HepG2 (cell line): ENCODE measurements around the gene ANGPTL2. TPM values are rescaled to one million over a fixed set of nuclear protein-coding genes. Genes with fewer than 3 reads are reported as not detected.

Source experiments
- ATF7 ChIP-seq, 2 experiments: fragments of 450-650 bp in 1 of 2; sonication (generic) in 1 of 2; formaldehyde crosslinking in 1 of 2; IDR thresholded peaks; 2 replicates each; pipeline versions ENCODE4 v1.4.0 to v1.6.1; 2016 to 2020; ENCODE audit warnings: antibody characterized with exemption in 1 of 2, mild to moderate bottlenecking in 1 of 2, missing genetic modification reagents in 1 of 2
- CREM ChIP-seq, 2 experiments: sonication (generic) in 1 of 2; formaldehyde crosslinking in 1 of 2; IDR thresholded peaks; 2 replicates each; pipeline versions ENCODE4 v1.4.0 to v1.6.1; 2016 to 2020; ENCODE audit warnings: antibody characterized with exemption in 1 of 2, mild to moderate bottlenecking in 1 of 2, missing genetic modification reagents in 1 of 2
- FOSL2 ChIP-seq: sonication (generic); formaldehyde crosslinking; IDR thresholded peaks from 2 replicates; pipeline ENCODE4 v1.4.0; 2020; ENCODE audit warnings: missing genetic modification reagents
- HNRNPL ChIP-seq: fragments of 200-400 bp; formaldehyde crosslinking; IDR thresholded peaks from 2 replicates; pipeline ENCODE4 v1.6.1; 2017; ENCODE audit warnings: mild to moderate bottlenecking, low read depth, low read length
- IKZF1 ChIP-seq: fragments of 450-650 bp; IDR thresholded peaks from 2 replicates; pipeline ENCODE4 v1.7.1; 2016
- SNAPC2 ChIP-seq: sonication (generic); formaldehyde crosslinking; IDR thresholded peaks from 2 replicates; pipeline ENCODE4 v1.8.1; 2022; ENCODE audit warnings: mild to moderate bottlenecking, missing genetic modification reagents
- ZNF230 ChIP-seq: sonication (generic); formaldehyde crosslinking; IDR thresholded peaks from 2 replicates; pipeline ENCODE4 v1.4.0; 2020; ENCODE audit warnings: mild to moderate bottlenecking, missing genetic modification reagents
- ZNF235 ChIP-seq: sonication (generic); formaldehyde crosslinking; IDR thresholded peaks from 2 replicates; pipeline ENCODE4 v1.8.1; 2023; ENCODE audit warnings: mild to moderate bottlenecking, missing genetic modification reagents, borderline replicate concordance
- ZNF557 ChIP-seq: sonication (generic); formaldehyde crosslinking; IDR thresholded peaks from 2 replicates; pipeline ENCODE4 v1.4.0; 2020; ENCODE audit warnings: missing genetic modification reagents
- ZNF644 ChIP-seq: IDR thresholded peaks from 2 replicates; pipeline ENCODE4 v1.6.1; 2016; ENCODE audit warnings: low read depth
- ZNF670 ChIP-seq: sonication (generic); formaldehyde crosslinking; IDR thresholded peaks from 2 replicates; pipeline ENCODE4 v1.8.0; 2022; ENCODE audit warnings: mild to moderate bottlenecking, missing genetic modification reagents, borderline replicate concordance
- ZNF720 ChIP-seq: sonication (generic); formaldehyde crosslinking; IDR thresholded peaks from 2 replicates; pipeline ENCODE4 v1.4.0; 2020; ENCODE audit warnings: missing genetic modification reagents
- ZNF749 ChIP-seq: sonication (generic); formaldehyde crosslinking; IDR thresholded peaks from 2 replicates; pipeline ENCODE4 v1.8.0; 2022; ENCODE audit warnings: mild to moderate bottlenecking, missing genetic modification reagents, moderate library complexity, borderline replicate concordance
- ZSCAN25 ChIP-seq: sonication (generic); formaldehyde crosslinking; IDR thresholded peaks from 2 replicates; pipeline ENCODE4 v1.8.0; 2022; ENCODE audit warnings: mild to moderate bottlenecking, missing genetic modification reagents
- polyA plus RNA-seq, 8 experiments: library from polyadenylated mRNA; depleted of rRNA in 3 of 8; stranded (reverse) in 7 of 8; unstranded in 1 of 8; fragments of >200 nt; fragmentation: Illumina TruSeq in 4 of 8; extraction: Trizol in 4 of 8; gene quantifications; 2 replicates each; pipeline versions ENCODE4 v1.2.1 to v1.2.3, GENCODE V29; 2011 to 2016; ENCODE audit warnings: low read depth in 4 of 8, missing spikeins in 1 of 8, mixed read lengths in 1 of 8; ENCODE audit not compliant: insufficient read depth in 1 of 8
- total RNA-seq, 5 experiments: library from RNA; depleted of rRNA; stranded (reverse); fragments of >200 nt; fragmentation: Illumina TruSeq; extraction: Trizol; gene quantifications; 2 replicates each; pipeline ENCODE4 v1.2.3, GENCODE V29; 2016; ENCODE audit warnings: low read depth in 1 of 5
- TF ChIP-seq, protein P1 (sequence below): sonication (generic); formaldehyde crosslinking; IDR thresholded peaks from 2 replicates; pipeline ENCODE4 v1.5.1; 2020; ENCODE audit warnings: mild to moderate bottlenecking, missing genetic modification reagents
- TF ChIP-seq, protein P2 (sequence below): sonication (generic); formaldehyde crosslinking; IDR thresholded peaks from 2 replicates; pipeline ENCODE4 v1.5.0; 2020; ENCODE audit warnings: mild to moderate bottlenecking, missing genetic modification reagents
- TF ChIP-seq, protein P3 (sequence below): sonication (generic); formaldehyde crosslinking; IDR thresholded peaks from 2 replicates; pipeline ENCODE4 v1.5.0; 2020; ENCODE audit warnings: mild to moderate bottlenecking, missing genetic modification reagents
- TF ChIP-seq, protein P4 (sequence below): sonication (generic); formaldehyde crosslinking; IDR thresholded peaks from 2 replicates; pipeline ENCODE4 v1.4.0; 2020; ENCODE audit warnings: missing genetic modification reagents

The ANGPTL2 gene
- total and polyA plus RNA-seq, 2 of the 13 experiments (the other 11 are each of a cell fraction or from before 2014, with no cell fraction given) = 0.91 to 21.0 TPM

DNA sequence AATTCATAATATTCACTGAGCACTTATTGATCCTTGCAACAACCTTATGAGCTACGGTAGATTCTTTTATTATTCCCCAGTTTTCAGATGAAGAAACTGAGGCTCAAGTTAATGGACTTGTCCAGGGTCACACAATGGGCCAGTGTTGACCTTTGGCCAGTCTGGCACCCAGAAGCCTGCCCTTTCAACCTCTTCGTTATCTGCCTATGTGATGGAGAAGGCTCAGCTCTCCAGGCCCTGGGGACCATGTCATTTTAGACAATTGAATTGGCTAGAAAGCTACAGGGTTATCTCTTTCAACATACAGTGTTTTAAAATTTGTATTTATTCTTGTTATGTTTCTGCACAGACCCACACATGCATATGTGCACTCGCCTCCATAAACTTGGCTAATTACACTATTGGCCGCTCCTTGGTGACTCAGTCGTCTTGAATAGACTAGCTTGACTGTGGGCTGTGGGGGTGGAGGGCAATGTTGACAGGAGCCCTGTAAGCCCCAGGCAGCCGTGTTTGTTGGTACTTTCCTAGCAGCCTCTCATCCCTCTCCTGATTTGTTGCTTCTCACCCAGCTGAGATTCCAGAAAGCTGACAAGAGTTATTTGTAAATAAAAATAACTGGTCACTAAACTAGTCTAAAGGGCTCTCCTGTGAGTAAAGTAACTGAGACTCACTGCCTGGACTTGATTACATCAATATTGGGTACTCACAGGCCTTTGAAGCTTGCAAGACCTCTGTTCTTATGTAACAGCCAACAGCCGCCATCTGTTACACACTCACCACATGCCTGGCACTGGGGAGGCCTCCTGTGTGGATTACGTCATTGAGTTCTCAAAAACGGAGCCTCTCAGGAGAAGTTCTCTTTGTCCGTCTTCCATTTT lies 8.5 kb upstream of the ANGPTL2 start (continued):
- TF ChIP-seq, protein P1, sequence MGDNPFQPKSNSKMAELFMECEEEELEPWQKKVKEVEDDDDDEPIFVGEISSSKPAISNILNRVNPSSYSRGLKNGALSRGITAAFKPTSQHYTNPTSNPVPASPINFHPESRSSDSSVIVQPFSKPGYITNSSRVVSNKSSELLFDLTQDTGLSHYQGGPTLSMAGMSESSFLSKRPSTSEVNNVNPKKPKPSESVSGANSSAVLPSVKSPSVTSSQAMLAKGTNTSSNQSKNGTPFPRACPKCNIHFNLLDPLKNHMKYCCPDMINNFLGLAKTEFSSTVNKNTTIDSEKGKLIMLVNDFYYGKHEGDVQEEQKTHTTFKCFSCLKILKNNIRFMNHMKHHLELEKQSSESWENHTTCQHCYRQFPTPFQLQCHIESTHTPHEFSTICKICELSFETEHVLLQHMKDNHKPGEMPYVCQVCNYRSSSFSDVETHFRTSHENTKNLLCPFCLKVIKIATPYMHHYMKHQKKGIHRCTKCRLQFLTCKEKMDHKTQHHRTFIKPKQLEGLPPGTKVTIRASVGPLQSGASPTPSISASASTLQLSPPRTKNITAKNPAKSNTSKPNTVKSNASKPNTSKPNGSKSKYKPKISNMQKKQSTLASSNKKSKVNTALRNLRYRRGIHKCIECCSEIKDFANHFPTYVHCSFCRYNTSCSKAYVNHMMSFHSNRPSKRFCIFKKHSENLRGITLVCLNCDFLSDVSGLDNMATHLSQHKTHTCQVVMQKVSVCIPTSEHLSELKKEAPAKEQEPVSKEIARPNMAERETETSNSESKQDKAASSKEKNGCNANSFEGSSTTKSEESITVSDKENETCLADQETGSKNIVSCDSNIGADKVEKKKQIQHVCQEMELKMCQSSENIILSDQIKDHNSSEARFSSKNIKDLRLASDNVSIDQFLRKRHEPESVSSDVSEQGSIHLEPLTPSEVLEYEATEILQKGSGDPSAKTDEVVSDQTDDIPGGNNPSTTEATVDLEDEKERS (CRISPR knock-in tag) = no peak
- peak; percentile 97 for TF ChIP-seq ATF7 (IDR thresholded peaks at IDR 0.05)
- no peak for TF ChIP-seq ATF7 (CRISPR knock-in tag; IDR thresholded peaks at IDR 0.05)
- TF ChIP-seq SNAPC2 (CRISPR knock-in tag) = no peak
- no peak for TF ChIP-seq ZNF230 (CRISPR knock-in tag)
- no peak for TF ChIP-seq CREM (IDR thresholded peaks at IDR 0.05)
- TF ChIP-seq CREM (CRISPR knock-in tag; IDR thresholded peaks at IDR 0.05) = no peak
- TF ChIP-seq FOSL2 = peak; percentile 22
- TF ChIP-seq HNRNPL = no peak
- TF ChIP-seq IKZF1 = no peak
- TF ChIP-seq ZNF235 = no peak
- TF ChIP-seq ZSCAN25 = no peak
- no peak for TF ChIP-seq ZNF557
- TF ChIP-seq, protein P2, sequence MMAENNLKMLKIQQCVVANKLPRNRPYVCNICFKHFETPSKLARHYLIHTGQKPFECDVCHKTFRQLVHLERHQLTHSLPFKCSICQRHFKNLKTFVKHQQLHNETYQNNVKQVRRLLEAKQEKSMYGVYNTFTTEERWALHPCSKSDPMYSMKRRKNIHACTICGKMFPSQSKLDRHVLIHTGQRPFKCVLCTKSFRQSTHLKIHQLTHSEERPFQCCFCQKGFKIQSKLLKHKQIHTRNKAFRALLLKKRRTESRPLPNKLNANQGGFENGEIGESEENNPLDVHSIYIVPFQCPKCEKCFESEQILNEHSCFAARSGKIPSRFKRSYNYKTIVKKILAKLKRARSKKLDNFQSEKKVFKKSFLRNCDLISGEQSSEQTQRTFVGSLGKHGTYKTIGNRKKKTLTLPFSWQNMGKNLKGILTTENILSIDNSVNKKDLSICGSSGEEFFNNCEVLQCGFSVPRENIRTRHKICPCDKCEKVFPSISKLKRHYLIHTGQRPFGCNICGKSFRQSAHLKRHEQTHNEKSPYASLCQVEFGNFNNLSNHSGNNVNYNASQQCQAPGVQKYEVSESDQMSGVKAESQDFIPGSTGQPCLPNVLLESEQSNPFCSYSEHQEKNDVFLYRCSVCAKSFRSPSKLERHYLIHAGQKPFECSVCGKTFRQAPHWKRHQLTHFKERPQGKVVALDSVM (CRISPR knock-in tag) = no peak
- TF ChIP-seq ZNF670 = 0 out of 2 replicates have a peak, but pooled peaks have one; percentile 27
- TF ChIP-seq, protein P3, sequence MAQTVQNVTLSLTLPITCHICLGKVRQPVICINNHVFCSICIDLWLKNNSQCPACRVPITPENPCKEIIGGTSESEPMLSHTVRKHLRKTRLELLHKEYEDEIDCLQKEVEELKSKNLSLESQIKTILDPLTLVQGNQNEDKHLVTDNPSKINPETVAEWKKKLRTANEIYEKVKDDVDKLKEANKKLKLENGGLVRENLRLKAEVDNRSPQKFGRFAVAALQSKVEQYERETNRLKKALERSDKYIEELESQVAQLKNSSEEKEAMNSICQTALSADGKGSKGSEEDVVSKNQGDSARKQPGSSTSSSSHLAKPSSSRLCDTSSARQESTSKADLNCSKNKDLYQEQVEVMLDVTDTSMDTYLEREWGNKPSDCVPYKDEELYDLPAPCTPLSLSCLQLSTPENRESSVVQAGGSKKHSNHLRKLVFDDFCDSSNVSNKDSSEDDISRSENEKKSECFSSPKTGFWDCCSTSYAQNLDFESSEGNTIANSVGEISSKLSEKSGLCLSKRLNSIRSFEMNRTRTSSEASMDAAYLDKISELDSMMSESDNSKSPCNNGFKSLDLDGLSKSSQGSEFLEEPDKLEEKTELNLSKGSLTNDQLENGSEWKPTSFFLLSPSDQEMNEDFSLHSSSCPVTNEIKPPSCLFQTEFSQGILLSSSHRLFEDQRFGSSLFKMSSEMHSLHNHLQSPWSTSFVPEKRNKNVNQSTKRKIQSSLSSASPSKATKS (CRISPR knock-in tag) = no peak
- TF ChIP-seq ZNF720 (CRISPR knock-in tag) = no peak
- no peak for TF ChIP-seq ZNF749
- TF ChIP-seq ZNF644 (CRISPR knock-in tag) = peak; percentile 71; the same call in 1 of the 2 replicates
- TF ChIP-seq, protein P4, sequence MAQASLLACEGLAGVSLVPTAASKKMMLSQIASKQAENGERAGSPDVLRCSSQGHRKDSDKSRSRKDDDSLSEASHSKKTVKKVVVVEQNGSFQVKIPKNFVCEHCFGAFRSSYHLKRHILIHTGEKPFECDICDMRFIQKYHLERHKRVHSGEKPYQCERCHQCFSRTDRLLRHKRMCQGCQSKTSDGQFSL (CRISPR knock-in tag) = no peak
